PFSK-1 (cell line): ENCODE measurements around the gene NOL4L.

Source experiments
- POLR2AphosphoS5 ChIP-seq: IDR thresholded peaks from 2 replicates; pipeline ENCODE4 v1.6.1; 2012; ENCODE audit warnings: low read depth, mild to moderate bottlenecking, control low read depth, low read length, moderate library complexity
- REST ChIP-seq, 2 experiments: IDR thresholded peaks; 2 replicates each; pipeline versions ENCODE4 v1.6.1 to v1.8.0; 2011 to 2012; ENCODE audit warnings: low read depth in 2 of 2, low read length in 2 of 2, control low read depth in 1 of 2, inconsistent platforms in 1 of 2, mild to moderate bottlenecking in 1 of 2, moderate library complexity in 1 of 2; ENCODE audit not compliant: insufficient read depth in 1 of 2
- SIN3A ChIP-seq: IDR thresholded peaks from 2 replicates; pipeline ENCODE4 v1.6.1; 2012; ENCODE audit warnings: mild to moderate bottlenecking, low read length, moderate library complexity, borderline replicate concordance; ENCODE audit not compliant: insufficient read depth
- TAF1 ChIP-seq: IDR thresholded peaks from 2 replicates; pipeline ENCODE4 v1.6.1; 2012; ENCODE audit warnings: low read length, control low read depth, borderline replicate concordance; ENCODE audit not compliant: insufficient read depth

- TF ChIP-seq TAF1 (no peak), POLR2AphosphoS5 (no peak), REST (IDR thresholded peaks at IDR 0.05; ENCODE audit: insufficient read depth in 1 of 2, low read depth in 2 of 2, low read length in 2 of 2) (no peak), SIN3A (no peak)
Measured at GRCh38 chr20:32514760-32515159, 70.4 kb downstream of the NOL4L start.
